Loucy (cell line): ENCODE measurements around the gene EHF.
A peak's percentile ranks its signal among the peaks of the same experiment; 100 is the strongest.

ENCODE experiments used
- H2AFZ ChIP-seq: fragments of 200-600 bp; sonication (generic); 2 replicates; pipeline ENCODE4 v1.6.0; 2016; ENCODE audit warnings: antibody characterized with exemption, mild to moderate bottlenecking, low read length, moderate library complexity
- H3F3A ChIP-seq: fragments of 200-600 bp; 2 replicates; pipeline ENCODE4 v1.6.0; 2016; ENCODE audit warnings: antibody characterized with exemption, low read depth, mild to moderate bottlenecking
- H3K27me3 ChIP-seq: fragments of 200-600 bp; sonication (generic); 2 replicates; pipeline ENCODE4 v1.6.1; 2014; ENCODE audit warnings: low read length, mild to moderate bottlenecking; ENCODE audit not compliant: insufficient read depth, poor library complexity, severe bottlenecking
- H3K36me3 ChIP-seq: fragments of 200-600 bp; sonication (generic); 2 replicates; pipeline ENCODE4 v1.6.1; 2016; ENCODE audit warnings: low read length; ENCODE audit not compliant: insufficient read depth
- H3K4me1 ChIP-seq: fragments of 200-600 bp; sonication (generic); 2 replicates; pipeline ENCODE4 v1.5.1; 2014; ENCODE audit warnings: low read length, mild to moderate bottlenecking; ENCODE audit not compliant: insufficient read depth, poor library complexity, severe bottlenecking
- H3K4me2 ChIP-seq: fragments of 200-600 bp; sonication (generic); 2 replicates; pipeline ENCODE4 v1.6.0; 2014; ENCODE audit warnings: antibody characterized with exemption, low read length, low read depth, mild to moderate bottlenecking; ENCODE audit not compliant: poor library complexity, severe bottlenecking
- H3K4me3 ChIP-seq: fragments of 200-600 bp; sonication (generic); 2 replicates; pipeline ENCODE4 v1.5.1; 2014; ENCODE audit warnings: low read length, mild to moderate bottlenecking, mixed read lengths; ENCODE audit not compliant: poor library complexity, severe bottlenecking
- H3K79me2 ChIP-seq: fragments of 200-600 bp; sonication (generic); 2 replicates; pipeline ENCODE4 v1.6.1; 2014; ENCODE audit warnings: low read length; ENCODE audit not compliant: insufficient read depth
- H3K9ac ChIP-seq: fragments of 200-600 bp; sonication (generic); 2 replicates; pipeline ENCODE4 v1.6.0; 2014; ENCODE audit warnings: mild to moderate bottlenecking, low read depth, low read length, moderate library complexity; ENCODE audit not compliant: poor library complexity, severe bottlenecking
- H3K9me2 ChIP-seq: fragments of 200-600 bp; sonication (generic); replicated peaks from 2 replicates; pipeline ENCODE4 v1.6.1; 2016; ENCODE audit warnings: low read depth, low read length, mixed read lengths
- H3K9me3 ChIP-seq: fragments of 200-600 bp; sonication (generic); 2 replicates; pipeline ENCODE4 v1.6.1; 2014; ENCODE audit warnings: mild to moderate bottlenecking, antibody characterized with exemption, low read length, low read depth; ENCODE audit not compliant: insufficient read depth
- H4K20me1 ChIP-seq: fragments of 200-600 bp; sonication (generic); 2 replicates; pipeline ENCODE4 v1.6.0; 2014; ENCODE audit warnings: antibody characterized with exemption, low read length, mild to moderate bottlenecking; ENCODE audit not compliant: insufficient read depth, poor library complexity, severe bottlenecking
- EZH2phosphoT487 ChIP-seq: fragments of 200-600 bp; IDR thresholded peaks from 2 replicates; pipeline ENCODE4 v1.6.1; 2018; ENCODE audit warnings: antibody characterized with exemption, mild to moderate bottlenecking, moderate library complexity, borderline replicate concordance
- TF ChIP-seq, protein P1 (sequence below): fragments of 200-600 bp; sonication (generic); conservative IDR thresholded peaks from 2 replicates; pipeline ENCODE4 v1.5.1; 2014; ENCODE audit warnings: mild to moderate bottlenecking, antibody characterized with exemption, low read length

Gene EHF

DNA sequence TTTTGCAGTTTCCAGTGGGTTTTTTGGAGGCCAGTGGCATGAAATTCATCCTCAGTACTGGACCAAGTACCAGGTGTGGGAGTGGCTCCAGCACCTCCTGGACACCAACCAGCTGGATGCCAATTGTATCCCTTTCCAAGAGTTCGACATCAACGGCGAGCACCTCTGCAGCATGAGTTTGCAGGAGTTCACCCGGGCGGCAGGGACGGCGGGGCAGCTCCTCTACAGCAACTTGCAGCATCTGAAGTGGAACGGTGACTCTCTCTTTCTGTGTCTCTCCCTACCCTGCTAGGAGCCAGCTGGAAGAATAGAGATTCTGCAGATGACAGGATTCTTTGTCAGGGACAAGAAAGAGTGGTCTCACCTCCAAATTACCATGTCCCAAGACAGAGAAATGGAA lies 25.5 kb downstream of the EHF start:
- Histone ChIP-seq H3K9ac (no peak overlapping the region), H3K9me2 (no peaks in the 10 kb centered on the region), H3K4me1 (peaks cover 19% of the 10 kb centered on the region), H3K36me3 (no peaks in the 10 kb centered on the region), H3K9me3 (no peaks in the 10 kb centered on the region), H3K4me3 (no peak overlapping the region), H3K27me3 (no peaks in the 10 kb centered on the region), H3F3A (no peaks in the 10 kb centered on the region), H2AFZ (no peak overlapping the region), H4K20me1 (no peaks in the 10 kb centered on the region), H3K79me2 (no peaks in the 10 kb centered on the region), H3K4me2 (no peak overlapping the region)
- no peak for TF ChIP-seq EZH2phosphoT487
- TF ChIP-seq, protein P1, sequence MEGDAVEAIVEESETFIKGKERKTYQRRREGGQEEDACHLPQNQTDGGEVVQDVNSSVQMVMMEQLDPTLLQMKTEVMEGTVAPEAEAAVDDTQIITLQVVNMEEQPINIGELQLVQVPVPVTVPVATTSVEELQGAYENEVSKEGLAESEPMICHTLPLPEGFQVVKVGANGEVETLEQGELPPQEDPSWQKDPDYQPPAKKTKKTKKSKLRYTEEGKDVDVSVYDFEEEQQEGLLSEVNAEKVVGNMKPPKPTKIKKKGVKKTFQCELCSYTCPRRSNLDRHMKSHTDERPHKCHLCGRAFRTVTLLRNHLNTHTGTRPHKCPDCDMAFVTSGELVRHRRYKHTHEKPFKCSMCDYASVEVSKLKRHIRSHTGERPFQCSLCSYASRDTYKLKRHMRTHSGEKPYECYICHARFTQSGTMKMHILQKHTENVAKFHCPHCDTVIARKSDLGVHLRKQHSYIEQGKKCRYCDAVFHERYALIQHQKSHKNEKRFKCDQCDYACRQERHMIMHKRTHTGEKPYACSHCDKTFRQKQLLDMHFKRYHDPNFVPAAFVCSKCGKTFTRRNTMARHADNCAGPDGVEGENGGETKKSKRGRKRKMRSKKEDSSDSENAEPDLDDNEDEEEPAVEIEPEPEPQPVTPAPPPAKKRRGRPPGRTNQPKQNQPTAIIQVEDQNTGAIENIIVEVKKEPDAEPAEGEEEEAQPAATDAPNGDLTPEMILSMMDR: no peak

DNA sequence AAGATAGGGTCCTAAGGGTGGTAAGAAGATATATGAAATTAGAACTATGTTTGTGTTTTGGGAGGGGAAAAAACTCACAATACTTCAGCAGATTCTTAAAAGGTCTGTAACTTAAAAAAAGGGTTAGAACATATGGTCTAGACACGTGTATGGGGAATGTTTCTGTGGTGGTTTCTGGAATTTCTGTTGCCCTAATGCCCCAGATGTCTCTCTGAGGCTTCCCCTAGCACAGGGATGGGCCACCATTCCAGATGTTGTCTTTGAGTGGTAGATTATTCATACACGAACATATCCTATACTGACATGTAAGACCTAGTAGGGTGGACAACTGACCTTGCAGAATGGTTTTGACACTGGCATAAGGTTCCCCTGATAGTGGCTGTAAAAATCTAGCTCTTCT lies 26.2 kb downstream of the EHF start:
- Histone ChIP-seq H3K4me2 (no peak overlapping the region), H3K79me2 (no peaks in the 10 kb centered on the region), H4K20me1 (no peaks in the 10 kb centered on the region), H3K4me3 (no peak overlapping the region), H3K9me3 (no peaks in the 10 kb centered on the region), H3K36me3 (no peaks in the 10 kb centered on the region), H2AFZ (peak overlapping the region; percentile 8; the same call in 1 of the 2 replicates), H3K27me3 (no peaks in the 10 kb centered on the region), H3F3A (no peaks in the 10 kb centered on the region), H3K4me1 (peaks cover 26% of the 10 kb centered on the region), H3K9ac (no peak overlapping the region), H3K9me2 (no peaks in the 10 kb centered on the region)
- no peak for TF ChIP-seq EZH2phosphoT487
- TF ChIP-seq, protein P1: no peak

DNA sequence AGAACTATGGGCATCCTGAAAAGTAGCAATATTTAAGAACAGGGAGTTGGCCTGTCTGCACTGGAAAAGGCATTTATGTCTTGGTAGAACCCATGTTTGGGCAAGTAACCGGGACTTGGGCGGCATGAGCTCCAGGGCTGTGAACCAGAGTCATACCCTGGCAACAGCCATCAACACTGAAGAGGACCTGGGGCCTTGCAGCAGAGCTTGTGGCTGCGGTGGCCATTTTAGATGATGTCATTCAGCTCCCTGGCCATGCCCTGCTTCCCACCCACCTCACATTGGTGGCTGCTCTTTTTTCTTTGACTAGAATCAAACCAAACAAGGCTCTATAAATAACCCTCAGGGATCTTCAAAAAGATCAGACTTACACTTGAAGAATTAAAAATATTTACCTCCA lies 26.6 kb downstream of the EHF start:
- Histone ChIP-seq H3K9ac (no peak overlapping the region), H3K4me2 (no peak overlapping the region), H3K9me3 (no peaks in the 10 kb centered on the region), H3K4me3 (no peak overlapping the region), H3K9me2 (no peaks in the 10 kb centered on the region), H3K36me3 (no peaks in the 10 kb centered on the region), H3K27me3 (no peaks in the 10 kb centered on the region), H3F3A (no peaks in the 10 kb centered on the region), H4K20me1 (no peaks in the 10 kb centered on the region), H3K4me1 (peaks cover 30% of the 10 kb centered on the region), H2AFZ (peak overlapping the region; percentile 8; the same call in 1 of the 2 replicates), H3K79me2 (no peaks in the 10 kb centered on the region)
- TF ChIP-seq, protein P1: no peak
- no peak for TF ChIP-seq EZH2phosphoT487
